HG02885 (cell line): ENCODE data around the gene PKD2.
"Not testable (repeated sequence)": the region's sequence is repeated elsewhere in the genome, so short reads cannot be mapped to it uniquely, and the experiment has no call there.

ENCODE experiments used
- ATAC-seq: cut with Tn5 transposase; IDR thresholded peaks from one replicate; pipeline ENCODE4 v1.9.1; 2021; ENCODE audit warnings: mild to moderate bottlenecking; ENCODE audit not compliant: unreplicated experiment, poor library complexity

PKD2 gene

GRCh38 chr4:87985097-87985886 lies 22.1 kb upstream of the PKD2 start:
- ATAC-seq, result peak; percentile 74

- no peak for ATAC-seq
Measured at GRCh38 chr4:87985887-87986200, 21.6 kb upstream of the PKD2 start.

DNA sequence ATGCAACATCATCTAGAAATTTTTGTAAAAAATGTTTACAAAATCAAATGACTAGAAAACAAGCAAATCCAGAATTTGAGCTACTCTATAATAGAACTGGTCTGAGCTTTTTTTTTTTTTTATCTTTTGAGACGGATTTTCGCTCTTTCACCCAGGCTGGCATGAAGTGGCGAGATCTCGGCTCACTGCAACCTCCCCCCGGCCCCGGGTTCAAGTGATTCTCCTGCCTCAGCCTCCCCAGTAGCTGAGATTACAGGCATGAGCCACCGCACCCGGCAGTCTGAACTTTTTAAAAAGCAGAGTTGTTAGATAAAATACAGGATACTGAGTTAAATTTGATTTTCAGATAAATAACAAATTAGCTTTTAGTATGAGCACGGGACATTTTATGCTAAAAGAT lies 20.9 kb upstream of the PKD2 start:
- no peak for ATAC-seq

DNA sequence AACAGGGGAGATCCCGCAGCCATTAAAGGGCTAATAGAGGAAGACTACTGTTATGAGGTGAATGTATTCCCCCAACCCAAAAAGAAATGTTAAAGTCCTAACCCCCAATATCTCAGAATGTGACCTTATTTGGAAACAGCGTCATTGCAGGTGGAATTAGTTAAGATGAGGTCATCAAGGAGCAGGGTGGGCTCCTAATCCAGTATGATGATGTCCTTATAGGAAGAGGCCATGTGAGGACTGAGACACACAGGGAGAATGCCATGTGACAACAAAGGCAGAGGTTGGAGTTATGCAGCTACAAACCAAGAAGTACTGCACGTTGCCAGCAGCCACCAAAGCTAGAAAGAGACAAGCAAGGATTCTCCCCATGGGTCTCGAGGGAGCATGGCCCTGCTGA lies 17.7 kb upstream of the PKD2 start:
- no peak for ATAC-seq

DNA sequence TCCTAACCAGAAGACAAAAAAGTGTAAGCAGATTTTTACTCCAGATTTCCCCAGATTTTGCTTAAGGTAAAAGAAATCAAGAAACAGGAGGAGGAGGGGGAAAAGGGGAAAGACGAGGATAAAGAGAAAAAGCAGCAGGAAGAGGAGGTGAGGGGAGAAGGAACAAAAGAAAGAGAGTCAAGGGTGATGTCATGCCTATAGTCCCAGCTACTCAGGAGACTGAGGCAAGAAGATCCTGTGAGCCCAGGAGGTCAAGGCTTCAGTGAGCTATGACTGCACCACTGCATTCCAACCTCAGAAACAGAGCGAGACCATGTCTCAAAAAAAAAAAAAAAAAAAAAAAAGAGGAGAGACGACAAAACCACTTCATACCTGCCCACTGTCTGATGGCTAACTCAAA lies 12.0 kb upstream of the PKD2 start:
- no peak for ATAC-seq

GRCh38 chr4:87999191-87999691 lies 8.2 kb upstream of the PKD2 start:
- not testable (repeated sequence) for ATAC-seq

DNA sequence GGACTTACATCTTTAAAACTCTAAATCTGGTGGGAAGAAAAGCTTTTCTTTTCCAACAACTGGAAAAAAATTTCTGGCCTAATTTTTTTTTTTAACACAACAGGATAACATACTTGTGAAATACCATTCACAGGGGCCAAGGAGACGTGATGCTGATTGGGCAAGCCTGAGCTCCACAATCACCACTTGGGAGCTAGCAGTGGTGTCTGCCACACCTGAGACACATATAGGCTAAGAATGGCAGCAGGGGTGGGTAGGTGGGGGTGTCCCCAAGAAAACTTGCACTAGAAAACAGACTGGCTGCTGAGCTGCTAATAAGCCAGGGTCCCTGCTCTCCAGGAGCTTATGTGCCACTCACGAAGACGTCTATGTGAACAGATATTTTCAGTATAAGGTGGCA lies 5.6 kb upstream of the PKD2 start:
- no peak for ATAC-seq

DNA sequence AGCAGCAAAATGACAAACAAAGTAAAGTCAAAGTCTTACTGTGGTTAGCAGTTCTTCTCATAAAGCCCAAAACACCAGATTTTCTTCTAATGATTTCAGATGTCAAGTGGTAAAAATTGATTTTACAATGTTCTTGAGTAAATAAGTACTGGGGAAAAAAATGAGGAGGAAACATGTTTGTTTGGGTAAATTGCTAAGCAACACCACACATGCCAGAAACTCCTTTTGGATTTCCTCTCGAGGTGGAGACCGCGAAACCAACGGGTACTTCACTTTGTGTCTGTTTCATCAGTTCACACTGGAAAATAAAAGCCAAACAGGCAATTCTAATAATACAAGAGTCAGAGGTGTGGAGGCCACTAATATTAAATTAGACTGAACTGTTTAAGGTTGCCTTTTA lies 4.6 kb upstream of the PKD2 start:
- ATAC-seq, result no peak

DNA sequence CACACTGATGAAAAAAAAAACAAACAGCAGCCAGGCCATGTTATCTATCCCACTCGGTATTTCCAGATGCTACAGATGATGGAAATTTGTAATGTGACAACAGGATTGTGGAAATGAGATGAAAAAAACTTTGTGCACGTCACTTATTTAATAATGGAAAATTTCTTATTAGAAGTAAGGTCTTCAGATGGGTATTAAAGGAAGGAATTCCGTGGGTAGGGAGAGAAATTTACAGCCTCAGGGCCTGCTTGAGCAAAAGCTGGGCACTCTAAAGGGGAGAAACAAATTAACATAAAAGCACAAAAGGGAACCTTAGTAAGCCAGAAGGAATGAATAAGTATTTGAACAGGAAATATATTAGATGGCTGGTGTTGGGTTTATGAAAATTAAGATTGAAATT lies 4.2 kb upstream of the PKD2 start:
- ATAC-seq, result no peak

DNA sequence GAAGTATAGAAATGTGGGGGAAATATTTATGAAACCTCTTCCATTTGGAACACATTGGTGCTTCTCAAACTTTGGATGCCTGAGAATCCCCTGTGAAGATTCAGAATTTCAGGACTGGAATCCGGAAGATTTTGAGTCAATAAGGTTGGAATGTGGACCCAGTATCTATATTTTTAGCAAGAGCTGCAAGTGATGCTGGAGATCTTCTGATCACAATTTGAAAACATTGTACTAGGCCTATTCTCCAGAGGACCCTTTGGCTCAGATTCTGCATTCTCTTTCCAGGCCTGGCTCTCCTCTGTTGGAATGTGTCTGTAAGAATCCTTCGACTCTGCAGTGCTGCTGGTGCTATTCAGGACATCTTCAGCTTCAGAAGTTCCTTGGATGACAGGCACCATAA lies 2.4 kb upstream of the PKD2 start:
- no peak for ATAC-seq

DNA sequence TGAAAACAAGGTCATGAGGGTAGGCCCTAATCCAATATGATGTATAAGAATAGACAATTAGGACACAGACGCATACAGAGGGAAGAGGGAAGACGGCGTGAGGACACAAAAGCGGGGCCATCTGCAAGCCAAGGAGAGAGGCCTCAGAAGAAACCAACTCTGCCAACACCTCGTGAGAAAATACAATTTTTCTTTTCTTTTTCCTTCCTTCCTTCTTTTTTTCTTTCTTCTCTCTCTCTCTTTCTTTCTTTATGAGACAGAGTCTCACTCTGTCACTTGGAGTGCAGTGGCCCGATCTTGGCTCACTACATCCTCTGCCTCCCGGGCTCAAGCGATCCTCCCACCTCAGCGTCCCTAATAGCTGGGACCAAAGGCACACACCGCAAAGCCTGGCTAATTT lies 1.5 kb upstream of the PKD2 start:
- ATAC-seq, result no peak

GRCh38 chr4:88006956-88007303 lies 505 bp upstream of the PKD2 start:
- no peak for ATAC-seq

- ATAC-seq, result peak; percentile 37
Measured at GRCh38 chr4:88008122-88008742, 797 bp downstream of the PKD2 start.

DNA sequence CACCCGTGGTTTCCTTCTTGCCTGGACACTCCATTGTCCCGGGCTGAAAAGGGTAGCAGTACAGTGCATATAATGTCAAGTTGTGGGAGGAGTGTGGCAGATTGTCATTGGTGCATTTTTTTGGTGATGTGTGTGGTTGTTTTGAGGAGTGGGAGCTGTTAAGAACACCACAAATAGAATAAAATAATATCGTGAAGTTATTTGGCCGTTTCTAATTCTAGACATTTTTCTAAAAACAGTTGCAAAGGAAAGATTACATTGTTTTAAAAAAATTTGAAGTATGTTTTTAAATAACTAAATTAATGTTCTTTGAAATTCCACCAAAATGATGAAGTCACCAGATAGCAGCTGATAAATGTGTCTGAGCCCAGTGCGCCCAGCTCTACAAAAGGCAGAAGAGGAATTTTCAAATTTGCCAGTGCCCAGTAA lies 1.3 kb downstream of the PKD2 start:
- no peak for ATAC-seq

DNA sequence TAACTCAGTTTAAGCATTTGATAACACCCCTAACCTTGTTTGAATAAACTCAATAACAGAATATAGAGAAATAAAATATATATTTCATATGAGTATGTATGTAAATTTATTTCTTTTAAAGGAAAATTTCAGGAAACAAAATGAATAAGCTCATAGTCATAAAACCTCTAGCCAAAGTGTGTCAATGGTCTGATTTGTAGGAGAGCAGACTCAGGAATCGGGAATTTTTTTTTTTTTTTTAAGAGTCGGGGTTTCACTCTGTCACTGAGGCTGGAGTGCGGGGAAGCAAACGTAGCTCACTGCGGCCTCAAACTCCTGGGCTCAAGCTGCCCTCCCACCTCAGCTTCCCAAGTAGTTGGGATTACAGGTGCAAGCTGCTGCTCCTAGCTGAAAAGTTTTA lies 2.4 kb downstream of the PKD2 start:
- no peak for ATAC-seq

DNA sequence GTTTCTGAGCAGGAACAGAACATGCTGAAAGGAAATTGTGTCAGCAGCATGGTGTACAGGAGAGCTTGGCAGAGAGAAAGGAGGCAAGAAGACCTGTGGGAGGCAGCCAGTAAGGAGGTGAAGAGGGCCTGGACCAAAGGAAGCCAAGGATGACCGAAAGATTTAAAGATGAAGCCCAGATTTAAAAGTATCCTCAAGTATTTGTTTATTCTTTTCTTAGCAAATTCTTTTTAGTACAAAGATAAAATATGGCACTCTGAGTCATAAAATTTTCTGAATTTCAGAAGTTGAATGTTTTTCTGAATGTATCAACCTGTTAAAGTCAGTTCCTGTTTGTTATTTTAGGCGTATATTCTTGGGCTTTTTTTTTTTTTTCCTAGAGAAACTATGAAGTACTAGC lies 3.5 kb downstream of the PKD2 start:
- no peak for ATAC-seq

DNA sequence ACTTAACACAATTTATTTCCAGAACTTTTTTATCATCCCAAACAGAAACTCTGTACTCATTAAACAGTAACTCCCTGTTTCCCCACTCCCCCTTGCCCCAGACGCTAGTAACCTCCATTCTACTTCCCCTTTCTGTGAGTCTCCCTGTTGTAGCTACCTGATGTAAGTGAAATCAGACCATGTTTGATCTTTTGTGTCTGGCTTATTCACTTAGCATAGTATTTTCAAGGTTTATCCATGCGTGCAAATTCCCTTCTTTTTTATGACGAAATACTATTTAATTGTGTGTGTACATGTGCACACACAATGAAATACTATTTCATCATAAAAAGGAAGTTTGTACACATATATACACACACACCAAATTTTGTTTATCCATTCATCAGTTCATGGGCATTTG lies 5.2 kb downstream of the PKD2 start:
- ATAC-seq, result peak; percentile 48

GRCh38 chr4:88014386-88014905 lies 7.0 kb downstream of the PKD2 start:
- no peak for ATAC-seq

- ATAC-seq, result no peak
Measured at GRCh38 chr4:88015659-88016295, 8.3 kb downstream of the PKD2 start.

GRCh38 chr4:88017516-88018297 lies 10.3 kb downstream of the PKD2 start:
- no peak for ATAC-seq

DNA sequence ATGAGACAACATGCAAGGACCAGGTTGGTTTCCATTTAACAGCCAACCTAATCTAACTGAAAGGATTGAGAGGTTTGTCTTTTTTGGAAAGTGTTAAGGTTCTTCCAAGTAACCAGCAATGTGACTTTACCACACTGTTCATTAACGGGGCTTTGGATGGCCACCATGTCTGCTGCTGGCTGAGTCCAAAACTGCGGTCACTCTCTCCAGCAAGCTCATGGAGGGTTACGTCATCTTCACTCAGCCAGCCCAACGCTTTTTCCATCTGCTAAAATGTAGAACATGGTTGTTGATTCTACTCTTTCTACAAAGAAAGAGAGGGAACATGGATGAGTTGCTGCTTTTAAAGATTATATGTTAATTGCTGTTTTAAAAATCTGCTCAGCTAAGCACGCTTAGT lies 11.0 kb downstream of the PKD2 start:
- no peak for ATAC-seq
